GM18909 (cell line): ENCODE measurements around the gene DYNLT2B.
"Not testable (repeated sequence)": the region's sequence is repeated elsewhere in the genome, so short reads cannot be mapped to it uniquely, and the experiment has no call there.

ENCODE experiments used
- ATAC-seq: cut with Tn5 transposase; IDR thresholded peaks from one replicate; pipeline ENCODE4 v1.9.1; 2021; ENCODE audit warnings: mild to moderate bottlenecking; ENCODE audit not compliant: unreplicated experiment, poor library complexity

DYNLT2B gene

GRCh38 chr3:196317687-196318467 is at the start of gene DYNLT2B:
Gene DYNLT2B (minus strand): TSS chr3:196318240. CDS start chr3:196318152, 88 bp downstream.
- ATAC-seq: peak; percentile 90

- no peak for ATAC-seq
Observed at GRCh38 chr3:196365736-196366135, 47.7 kb upstream of the DYNLT2B start.

GRCh38 chr3:196360586-196360985 is 42.5 kb upstream of the DYNLT2B start:
- no peak for ATAC-seq

GRCh38 chr3:196358540-196358939 is 40.5 kb upstream of the DYNLT2B start:
- ATAC-seq: not testable (repeated sequence)

- no peak for ATAC-seq
Observed at GRCh38 chr3:196357905-196358304, 39.9 kb upstream of the DYNLT2B start.

- no peak for ATAC-seq
Observed at GRCh38 chr3:196356556-196356955, 38.5 kb upstream of the DYNLT2B start.

GRCh38 chr3:196355668-196356067 is 37.6 kb upstream of the DYNLT2B start:
- ATAC-seq: no peak

- no peak for ATAC-seq
Observed at GRCh38 chr3:196354132-196354531, 36.1 kb upstream of the DYNLT2B start.

GRCh38 chr3:196351541-196351940 is 33.5 kb upstream of the DYNLT2B start:
- no peak for ATAC-seq

GRCh38 chr3:196350067-196350466 is 32.0 kb upstream of the DYNLT2B start:
- ATAC-seq: no peak

GRCh38 chr3:196348698-196349097 is 30.7 kb upstream of the DYNLT2B start:
- no peak for ATAC-seq

- no peak for ATAC-seq
Observed at GRCh38 chr3:196344663-196345062, 26.6 kb upstream of the DYNLT2B start.

GRCh38 chr3:196343917-196344316 is 25.9 kb upstream of the DYNLT2B start:
- ATAC-seq: not testable (repeated sequence)

- no peak for ATAC-seq
Observed at GRCh38 chr3:196341137-196341536, 23.1 kb upstream of the DYNLT2B start.

- ATAC-seq: no peak
Observed at GRCh38 chr3:196340466-196340865, 22.4 kb upstream of the DYNLT2B start.

- ATAC-seq: no peak
Observed at GRCh38 chr3:196339493-196340254, 21.6 kb upstream of the DYNLT2B start.

GRCh38 chr3:196339044-196339443 is 21.0 kb upstream of the DYNLT2B start:
- ATAC-seq: no peak

GRCh38 chr3:196336319-196337145 is 18.5 kb upstream of the DYNLT2B start:
- ATAC-seq: no peak

GRCh38 chr3:196335503-196335948 is 17.5 kb upstream of the DYNLT2B start:
- ATAC-seq: no peak

- no peak for ATAC-seq
Observed at GRCh38 chr3:196334982-196335381, 16.9 kb upstream of the DYNLT2B start.

- ATAC-seq: no peak
Observed at GRCh38 chr3:196332168-196332567, 14.1 kb upstream of the DYNLT2B start.
